HG02610 (cell line): ENCODE measurements around the gene PRXL2B.
"Not testable (repeated sequence)": the region's sequence is repeated elsewhere in the genome, so short reads cannot be mapped to it uniquely, and the experiment has no call there.

Experiments
- ATAC-seq: cut with Tn5 transposase; IDR thresholded peaks from one replicate; pipeline ENCODE4 v1.9.1; 2021; ENCODE audit warnings: mild to moderate bottlenecking, moderate library complexity; ENCODE audit not compliant: unreplicated experiment

The PRXL2B gene

DNA sequence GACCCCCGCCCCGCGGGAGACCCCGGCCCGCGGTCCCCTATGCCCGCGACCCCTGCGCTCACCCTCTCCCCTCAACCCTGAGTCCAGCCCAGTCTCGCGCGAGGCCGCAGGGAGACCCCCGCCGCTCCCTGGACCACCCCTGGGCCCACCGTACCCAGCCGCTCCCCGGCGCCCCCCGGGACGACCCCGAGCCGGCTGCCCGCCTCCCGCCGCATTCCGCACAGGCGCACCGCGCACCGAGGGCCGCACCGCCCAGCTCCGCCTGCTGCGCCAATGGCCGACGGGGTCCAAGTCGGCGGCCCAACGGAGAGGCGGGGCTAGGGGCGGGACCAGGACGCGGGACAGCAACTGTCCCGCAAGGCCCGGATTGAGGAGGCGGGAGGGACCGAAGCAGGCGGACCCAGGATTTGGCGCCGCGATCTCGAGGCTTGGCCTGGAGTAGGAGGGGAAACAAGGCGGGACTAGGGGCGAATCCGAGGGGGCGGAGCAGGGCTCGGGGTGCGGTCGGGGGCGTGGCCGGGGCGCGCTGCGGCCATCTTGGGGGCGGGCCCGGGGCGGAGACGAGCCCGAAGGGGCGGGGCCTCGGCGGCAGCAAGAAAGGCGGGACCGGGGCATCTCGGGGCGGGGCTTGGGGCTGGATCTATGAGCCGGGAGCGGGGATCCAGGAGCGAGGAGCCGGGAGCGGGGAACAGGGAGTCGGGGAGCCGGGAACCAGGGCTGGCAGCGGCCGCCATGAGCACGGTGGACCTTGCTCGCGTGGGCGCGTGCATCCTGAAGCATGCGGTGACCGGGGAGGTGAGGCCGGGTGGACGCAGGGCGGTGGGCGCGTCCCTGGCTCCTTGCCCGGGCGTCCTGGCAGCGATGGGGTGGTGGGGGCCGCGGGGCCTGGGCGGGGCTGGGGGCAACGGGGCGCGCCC is at the start of gene PRXL2B:
PRXL2B (plus strand) TSS at position 624 of the 917 bp plus-strand sequence; CDS start at position 733, 109 bp downstream.
- ATAC-seq, result peak; percentile 63

DNA sequence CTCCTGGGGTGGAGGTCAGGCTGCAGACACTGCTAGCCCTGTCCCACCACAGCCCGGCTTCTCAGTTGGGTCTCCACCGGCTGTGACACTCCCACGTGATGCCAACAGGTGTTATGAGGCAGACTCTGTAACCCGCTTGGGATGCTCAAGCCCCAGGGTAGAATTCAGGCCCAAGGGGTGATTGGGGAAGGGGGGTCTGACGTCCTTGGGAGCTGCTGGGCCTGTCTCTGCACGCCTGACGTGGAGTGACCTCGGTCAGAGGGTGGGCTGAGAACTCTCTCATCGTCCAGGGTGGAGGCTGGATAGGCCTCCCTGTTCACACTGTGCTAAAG is 48.8 kb upstream of the PRXL2B start:
- ATAC-seq, result no peak

- no peak for ATAC-seq
These were observed 48.2 kb upstream of the PRXL2B start for GRCh38 chr1:2538376-2538775.

- no peak for ATAC-seq
These were observed 47.7 kb upstream of the PRXL2B start for GRCh38 chr1:2538872-2539271.

DNA sequence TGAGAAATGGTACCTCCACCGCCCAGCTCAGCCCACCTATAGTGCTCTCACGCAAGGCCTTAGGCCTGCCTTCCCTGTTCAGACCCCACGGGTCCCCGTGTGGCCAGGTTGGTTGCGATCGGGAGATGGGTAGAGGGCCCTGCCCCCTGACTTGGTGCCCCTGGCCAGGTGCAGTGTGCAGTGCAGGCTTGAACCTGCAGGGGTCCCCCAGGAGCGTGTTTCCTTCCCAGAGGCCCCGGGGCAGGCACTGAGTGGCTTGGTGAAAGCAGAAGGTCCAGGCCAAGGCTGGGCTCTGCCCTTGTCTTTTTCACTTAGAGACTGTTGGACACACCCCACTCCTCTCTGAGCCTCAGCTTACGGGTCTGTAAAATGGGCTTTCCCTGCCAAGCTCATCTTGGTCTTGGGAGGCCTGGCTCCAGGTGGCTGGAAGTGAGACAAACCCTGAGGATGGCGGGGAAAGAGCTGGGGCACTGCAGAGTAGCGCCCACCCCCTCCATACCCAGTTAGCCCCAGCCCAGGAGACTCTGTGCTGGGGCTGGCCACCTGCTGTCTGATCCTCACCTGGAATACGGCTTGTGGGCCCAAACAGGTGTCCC is 47.2 kb upstream of the PRXL2B start:
- ATAC-seq, result no peak

DNA sequence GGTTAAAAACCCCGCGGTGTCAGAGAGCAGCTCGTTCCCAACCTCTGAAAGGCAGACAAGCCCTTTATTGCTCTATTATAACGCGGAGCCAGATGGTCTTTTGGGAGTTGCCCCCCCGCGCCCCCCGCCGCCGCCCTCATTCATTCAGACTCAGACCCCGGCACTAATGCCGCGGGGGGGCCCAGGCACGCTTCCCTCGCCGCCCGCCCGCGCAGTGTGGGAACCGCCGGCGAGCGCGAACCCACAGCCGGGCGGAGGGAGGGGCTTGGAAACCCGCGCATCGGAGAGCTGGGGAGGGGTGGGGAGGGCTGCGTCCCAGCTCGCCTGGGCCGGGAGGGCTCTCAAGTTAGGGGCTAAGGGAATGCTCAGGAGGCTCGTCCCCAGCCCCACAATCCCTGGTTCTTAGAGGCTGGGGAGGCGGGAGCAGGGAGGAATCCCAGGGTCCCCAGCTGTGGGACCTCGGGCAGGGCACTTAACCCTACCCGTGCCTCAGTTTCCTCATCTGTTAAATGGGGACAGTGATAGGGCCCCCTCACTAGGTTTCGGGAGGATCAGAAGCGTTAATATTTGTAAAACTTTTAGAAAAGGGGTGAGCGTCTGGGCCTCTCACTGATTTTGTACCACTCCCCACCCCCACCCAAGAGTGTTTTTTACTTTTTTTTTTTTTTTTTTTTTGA is 45.6 kb upstream of the PRXL2B start:
- ATAC-seq, result no peak

DNA sequence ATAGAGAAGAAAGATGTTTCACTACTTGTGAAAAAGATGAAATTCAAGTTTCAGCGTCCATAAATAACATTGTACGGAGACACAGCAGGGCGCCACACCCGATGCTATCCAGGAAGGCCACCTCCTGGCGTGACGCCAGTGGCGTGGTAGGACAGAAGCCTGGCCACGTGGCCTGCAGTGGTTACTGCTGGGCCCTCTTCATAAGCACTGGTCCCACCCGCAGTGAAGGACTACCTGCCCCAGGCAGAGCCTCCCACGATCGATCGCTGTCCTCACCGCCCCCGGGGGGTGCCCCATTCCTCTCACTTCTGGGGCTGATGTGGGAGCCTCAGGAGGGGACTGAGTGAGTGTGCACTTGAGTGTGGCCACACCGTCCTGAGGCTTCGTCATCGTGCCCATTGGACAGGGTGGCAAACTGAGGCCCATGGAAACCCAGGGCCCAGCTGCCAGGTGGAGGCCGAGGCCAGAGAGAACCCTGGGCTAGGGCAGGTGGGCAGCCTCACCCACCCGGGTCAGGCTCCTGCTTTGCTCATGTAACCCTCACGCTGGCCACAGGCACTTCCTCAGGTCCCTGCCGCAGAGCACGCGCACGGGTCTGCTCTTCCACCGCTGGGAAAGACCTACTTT is 44.8 kb upstream of the PRXL2B start:
- ATAC-seq, result no peak

DNA sequence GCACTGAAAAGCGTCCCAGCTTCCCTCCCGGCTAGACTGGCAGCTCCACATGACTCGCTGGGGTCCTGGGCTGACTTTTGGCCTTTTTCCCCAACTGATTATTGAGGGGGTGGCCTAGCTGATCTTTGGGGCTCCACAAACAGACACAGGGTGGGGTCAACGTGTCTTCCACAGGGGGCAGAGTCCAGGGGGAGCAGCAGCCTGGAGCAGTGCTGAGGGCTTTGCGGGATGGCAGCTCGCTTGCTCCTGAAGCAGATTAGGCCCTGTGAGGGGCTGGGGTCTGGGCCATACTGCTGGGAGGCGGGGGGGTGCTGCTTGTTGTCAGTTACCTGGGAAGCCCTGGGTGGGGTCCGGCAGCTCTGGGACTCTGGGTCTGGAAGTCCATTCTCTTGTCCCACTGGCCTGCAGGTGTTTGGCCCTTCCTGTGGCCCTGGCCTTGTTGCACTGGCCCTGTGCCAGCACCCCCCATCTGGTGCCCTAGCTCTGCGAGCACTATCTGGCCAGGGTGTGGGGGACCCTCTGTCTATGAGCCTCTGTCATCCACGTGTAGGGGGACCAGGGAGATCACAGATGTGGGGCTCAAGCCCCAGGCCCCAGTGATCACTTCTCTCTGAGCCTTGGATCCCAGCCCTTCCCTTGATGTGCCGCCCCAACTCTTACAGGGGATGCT is 44.2 kb upstream of the PRXL2B start:
- no peak for ATAC-seq

DNA sequence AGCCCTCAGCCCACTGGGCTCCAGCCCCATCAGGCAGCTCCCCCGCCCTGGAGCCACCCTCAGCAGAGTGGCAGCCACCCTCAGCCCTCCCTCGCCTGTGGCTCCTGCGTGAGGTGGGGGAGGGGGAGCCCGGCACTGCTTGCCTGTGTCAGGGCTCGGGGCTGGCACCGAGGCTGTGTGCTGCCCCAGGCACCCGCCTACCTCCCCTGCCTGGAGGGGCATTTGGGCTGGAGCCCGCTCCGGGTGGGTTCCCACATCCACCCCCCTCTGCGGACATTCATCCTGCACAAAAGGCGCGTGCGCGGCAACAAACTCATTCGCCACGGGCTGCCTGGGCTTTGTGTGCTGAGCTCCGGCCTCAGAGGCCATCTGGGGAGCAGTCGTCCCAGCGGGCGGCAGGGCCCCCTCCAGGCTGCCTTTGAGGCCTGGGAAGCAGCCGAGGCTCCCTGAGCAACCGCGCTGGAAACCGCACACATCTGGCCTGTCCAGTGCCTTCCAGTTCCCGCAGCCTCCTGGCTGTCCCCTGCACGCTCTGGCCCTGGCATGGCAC is 43.0 kb upstream of the PRXL2B start:
- ATAC-seq, result no peak

DNA sequence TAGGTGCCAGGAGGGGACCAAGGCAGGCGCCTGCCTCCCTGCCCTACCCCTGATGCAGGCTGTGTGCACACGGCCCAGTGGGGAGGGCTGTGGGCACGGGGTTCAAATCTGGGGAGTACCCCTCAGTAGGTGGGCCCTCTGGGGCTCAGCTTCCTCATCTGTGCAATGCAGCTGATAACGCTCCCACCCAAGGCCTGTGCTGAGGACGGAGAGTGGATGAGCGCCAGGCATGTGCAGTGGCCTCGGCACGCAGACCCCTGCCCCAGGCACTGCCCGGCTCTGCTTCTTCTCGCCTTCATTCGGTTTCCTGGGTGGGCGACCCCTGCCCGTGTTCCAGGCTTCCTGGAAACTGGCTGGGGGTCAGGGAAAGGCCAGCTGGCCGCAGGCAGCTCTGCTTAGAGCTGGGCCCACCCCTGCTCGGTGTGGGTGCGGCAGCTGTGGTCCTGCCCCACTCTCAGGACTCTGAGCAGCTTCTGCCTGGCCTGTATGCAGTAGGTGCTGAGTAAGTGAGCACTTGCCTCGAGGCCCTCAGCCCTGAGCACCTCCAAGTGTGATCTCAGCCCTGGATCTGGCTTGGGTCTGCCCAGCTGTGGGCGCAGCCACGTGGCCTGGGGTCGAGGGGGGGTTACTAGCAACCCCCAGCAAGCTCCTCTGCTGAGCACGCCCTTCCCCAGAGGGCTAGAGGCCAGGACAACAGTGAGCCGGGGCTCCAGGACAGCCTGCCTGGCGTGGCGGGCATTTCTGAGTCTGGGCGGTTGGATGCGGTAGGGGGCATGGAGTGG is 42.3 kb upstream of the PRXL2B start:
- ATAC-seq, result no peak

GRCh38 chr1:2544875-2545640 is 41.5 kb upstream of the PRXL2B start:
- no peak for ATAC-seq

DNA sequence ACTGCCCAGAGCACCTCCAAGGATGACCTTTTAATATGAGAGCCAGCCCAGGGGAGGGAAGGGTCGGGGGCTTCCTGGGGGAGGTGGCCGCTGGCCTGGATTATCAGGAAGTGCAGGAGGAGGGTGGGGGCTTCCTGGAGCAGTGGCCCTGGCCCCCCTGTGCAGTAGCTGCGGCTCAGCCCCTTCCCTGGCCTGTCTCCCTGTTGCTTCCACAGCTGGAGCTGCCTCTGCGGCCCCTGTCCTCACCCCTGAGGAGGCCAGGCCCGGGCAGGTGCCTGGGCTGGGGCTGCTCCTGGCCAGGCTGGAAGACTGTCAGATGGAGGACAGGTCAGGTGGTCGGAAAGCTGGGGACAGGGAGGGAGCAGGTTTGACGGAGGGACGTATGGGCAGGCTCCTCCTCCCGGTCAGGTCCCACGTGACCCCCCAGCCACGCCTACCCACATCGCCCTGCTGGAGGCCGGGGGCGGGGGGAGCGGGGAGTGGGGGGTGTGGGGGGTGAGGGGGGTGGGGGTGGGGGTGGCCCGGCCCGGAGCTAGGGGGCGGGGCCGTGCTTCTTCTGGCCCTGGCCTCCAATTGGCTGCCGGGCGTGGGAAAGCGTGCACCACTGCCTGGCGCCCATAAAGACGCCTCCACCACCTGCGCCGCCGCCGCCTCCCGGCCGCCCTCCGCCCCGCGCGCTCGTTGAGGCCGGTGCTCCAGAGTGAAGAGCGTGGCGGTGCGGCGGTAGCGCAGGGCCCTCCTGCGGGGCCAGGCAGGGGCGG is 40.6 kb upstream of the PRXL2B start:
- peak; percentile 24 for ATAC-seq

GRCh38 chr1:2546515-2547209 is 39.9 kb upstream of the PRXL2B start:
- ATAC-seq, result peak; percentile 25

DNA sequence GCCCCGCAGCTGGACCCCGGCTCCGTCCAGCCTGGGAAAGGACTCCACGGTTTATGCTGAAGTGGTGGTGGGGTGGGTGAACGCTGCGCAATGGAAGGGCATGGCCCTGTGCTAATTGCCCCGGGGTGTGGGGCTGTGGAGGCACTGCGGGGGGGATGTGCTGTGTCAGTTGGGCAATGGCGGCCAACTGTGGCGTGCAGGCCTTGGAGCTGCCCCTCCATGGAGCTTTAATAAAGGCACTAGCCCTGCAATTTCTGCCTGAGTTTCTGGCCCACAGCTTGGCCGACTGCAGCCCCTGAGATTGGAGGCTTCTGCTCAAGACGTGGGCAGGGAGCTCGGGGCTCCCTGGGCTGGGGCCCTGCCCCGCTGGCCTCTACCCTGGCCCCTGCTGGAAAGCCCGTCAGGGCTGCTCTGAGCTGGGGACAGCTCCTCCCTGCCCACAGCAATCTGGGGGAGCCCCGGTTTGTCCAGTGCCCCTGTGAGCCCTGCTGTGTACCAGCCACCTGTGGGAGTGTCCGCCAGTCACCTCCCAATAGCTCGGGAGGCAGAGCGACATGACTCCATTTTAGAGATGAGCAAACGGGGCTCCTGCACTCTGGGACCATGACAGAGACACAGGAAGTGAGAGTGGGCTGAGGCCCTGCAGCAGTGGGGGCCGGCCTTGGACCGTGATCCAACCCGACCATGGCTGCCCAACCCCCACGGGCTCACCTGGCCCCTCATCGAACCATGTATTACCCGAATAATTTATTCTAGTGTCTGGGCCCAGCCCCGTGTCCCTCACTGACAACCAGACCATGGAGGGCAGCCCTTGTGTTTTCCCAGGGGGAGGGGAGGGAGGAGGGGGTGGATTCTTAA is 39.1 kb upstream of the PRXL2B start:
- peak; percentile 0 for ATAC-seq

DNA sequence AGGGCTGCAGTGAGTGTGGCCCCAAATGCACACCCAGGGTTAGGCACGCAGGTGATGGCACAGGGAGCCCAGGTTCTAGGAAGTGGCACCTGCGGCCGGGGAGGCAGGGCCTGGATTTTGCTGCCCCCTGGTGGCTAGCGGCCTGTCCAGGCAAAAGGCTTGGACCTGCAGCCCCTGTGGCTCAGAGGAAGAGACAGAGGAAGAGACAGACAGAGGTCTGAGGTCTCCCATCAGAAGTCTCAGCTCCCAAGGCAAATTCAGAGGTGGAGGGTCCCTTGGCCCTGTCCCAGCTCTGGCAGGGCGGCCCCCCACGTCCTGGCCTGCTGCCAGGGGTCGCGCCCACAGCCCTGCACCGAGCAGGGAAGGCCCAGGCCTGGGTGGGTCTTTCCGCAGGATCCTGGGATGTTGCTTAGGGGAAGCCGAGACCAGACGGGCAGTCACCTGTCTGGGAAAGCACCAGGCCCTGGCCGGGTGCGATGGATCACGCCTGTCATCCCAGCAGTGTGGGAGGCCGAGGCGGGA is 38.4 kb upstream of the PRXL2B start:
- ATAC-seq, result peak; percentile 20

GRCh38 chr1:2549367-2550029 is 37.1 kb upstream of the PRXL2B start:
- ATAC-seq, result not testable (repeated sequence)
